H1 (cell line): Measurements from ENCODE around the gene DAB2IP. TPM values are rescaled to one million over a fixed set of nuclear protein-coding genes. Genes with fewer than 3 reads are reported as not detected.

ENCODE experiments used
- CTCF ChIA-PET: fragments of 300-600 bp; sonication (Branson Sonifier 250); formaldehyde crosslinking; loops from one replicate; lab custom pipeline; 2021; ENCODE audit not compliant: partially characterized antibody; lab: Charles Lee
- POLR2A ChIA-PET: fragments of 300-600 bp; sonication (Branson Sonifier 250); formaldehyde crosslinking; loops from one replicate; lab custom pipeline; 2021; ENCODE audit warnings: inconsistent platforms; ENCODE audit not compliant: partially characterized antibody; lab: Charles Lee
- DNase-seq, 2 experiments: peaks; one replicate each; pipeline versions ENCODE4 v3.0.0 to v3.0.0-alpha.2; 2010 to 2022; ENCODE audit warnings: low spot score in 2 of 2, low read depth in 1 of 2, mixed read lengths in 1 of 2
- FAIRE-seq: peaks from 2 replicates; lab custom pipeline; 2011; peaks lifted over from hg19 to GRCh38; lab: Jason Lieb, UNC
- H2AFZ ChIP-seq: 2 replicates; pipeline ENCODE4 v1.8.1; 2012; ENCODE audit warnings: low read length, inconsistent platforms
- H2AK5ac ChIP-seq: 2 replicates; pipeline ENCODE4 v1.6.1; 2013; ENCODE audit warnings: low read depth, low read length
- H2BK120ac ChIP-seq: replicated peaks from 2 replicates; pipeline ENCODE3; 2013; ENCODE audit warnings: low read depth, low read length, inconsistent platforms
- H2BK12ac ChIP-seq: 2 replicates; pipeline ENCODE4 v1.6.1; 2013; ENCODE audit warnings: low read depth, low read length
- H2BK15ac ChIP-seq: 2 replicates; pipeline ENCODE4 v1.6.1; 2013; ENCODE audit warnings: low read length
- H2BK20ac ChIP-seq: 2 replicates; pipeline ENCODE4 v1.6.1; 2013; ENCODE audit warnings: low read length
- H2BK5ac ChIP-seq: 2 replicates; pipeline ENCODE4 v1.6.1; 2013; ENCODE audit warnings: low read depth, low read length
- H3K14ac ChIP-seq: 2 replicates; pipeline ENCODE4 v1.6.1; 2013; ENCODE audit warnings: inconsistent platforms; ENCODE audit not compliant: insufficient read length
- H3K18ac ChIP-seq: 2 replicates; pipeline ENCODE4 v1.6.1; 2013; ENCODE audit warnings: low read length; ENCODE audit errors: extremely low read depth
- H3K23ac ChIP-seq: 2 replicates; pipeline ENCODE4 v1.6.1; 2013; ENCODE audit warnings: inconsistent platforms; ENCODE audit not compliant: insufficient read length
- H3K23me2 ChIP-seq: 2 replicates; pipeline ENCODE4 v1.6.1; 2013; ENCODE audit warnings: low read depth, low read length
- H3K27ac ChIP-seq: 2 replicates; pipeline ENCODE4 v1.6.1; 2011; ENCODE audit warnings: low read depth, low read length, inconsistent platforms
- H3K27me3 ChIP-seq, 4 experiments: replicated peaks in 1 of 4; 1 replicate in 1 of 4; 2 replicates in 3 of 4; pipeline versions ENCODE4 v1.6.1 to v1.8.1; 2011 to 2013; ENCODE audit warnings: low read length in 3 of 4, mild to moderate bottlenecking in 3 of 4, inconsistent platforms in 2 of 4, mixed read lengths in 2 of 4, moderate library complexity in 1 of 4; ENCODE audit not compliant: control insufficient read depth in 3 of 4, insufficient read depth in 3 of 4; ENCODE audit errors: extremely low read depth in 1 of 4
- H3K36me3 ChIP-seq, 4 experiments: 2 replicates each; pipeline versions ENCODE4 v1.6.1 to v1.8.1; 2011 to 2013; ENCODE audit warnings: mild to moderate bottlenecking in 4 of 4, low read length in 3 of 4, moderate library complexity in 2 of 4, control low read depth in 1 of 4, inconsistent platforms in 1 of 4; ENCODE audit not compliant: insufficient read depth in 4 of 4, control insufficient read depth in 2 of 4
- H3K4ac ChIP-seq: replicated peaks from 2 replicates; pipeline ENCODE3; 2013; ENCODE audit warnings: low read length, low read depth, mixed read lengths, inconsistent platforms; ENCODE audit not compliant: insufficient read length
- H3K4me1 ChIP-seq, 4 experiments: replicated peaks in 1 of 4; 1 replicate in 1 of 4; 2 replicates in 3 of 4; pipeline versions ENCODE4 v1.6.1 to v1.8.1; 2011 to 2013; ENCODE audit warnings: low read length in 3 of 4, inconsistent platforms in 2 of 4, mixed read lengths in 1 of 4; ENCODE audit not compliant: insufficient read depth in 4 of 4, control insufficient read depth in 3 of 4
- H3K4me2 ChIP-seq, 2 experiments: 2 replicates each; pipeline versions ENCODE4 v1.6.1 to v1.8.1; 2011 to 2013; ENCODE audit warnings: low read depth in 2 of 2, low read length in 2 of 2, control low read depth in 1 of 2, inconsistent platforms in 1 of 2, mild to moderate bottlenecking in 1 of 2; ENCODE audit not compliant: insufficient read depth in 1 of 2
- H3K4me3 ChIP-seq, 4 experiments: fragments of 200-600, 300-600 bp in 1 of 4; sonication (generic), shearing (Covaris generic), sonication (Bioruptor Twin) in 1 of 4; 2 replicates each; pipeline versions ENCODE4 v1.5.1 to v1.8.1; 2011 to 2016; ENCODE audit warnings: low read length in 4 of 4, low read depth in 3 of 4, control low read depth in 2 of 4, inconsistent platforms in 2 of 4, mild to moderate bottlenecking in 2 of 4, mixed read lengths in 1 of 4, moderate library complexity in 1 of 4; ENCODE audit not compliant: insufficient read depth in 2 of 4; ENCODE audit errors: extremely low read depth in 1 of 4
- H3K56ac ChIP-seq: replicated peaks from 2 replicates; pipeline ENCODE3; 2013; ENCODE audit warnings: low read depth, mild to moderate bottlenecking, mixed read lengths, low read length, inconsistent platforms; ENCODE audit not compliant: insufficient read length
- H3K79me1 ChIP-seq: 2 replicates; pipeline ENCODE4 v1.6.1; 2013; ENCODE audit warnings: low read depth, low read length, control low read depth
- H3K79me2 ChIP-seq, 2 experiments: 2 replicates each; pipeline versions ENCODE4 v1.6.1 to v1.8.1; 2012 to 2013; ENCODE audit warnings: low read length in 2 of 2, mild to moderate bottlenecking in 2 of 2, inconsistent platforms in 1 of 2; ENCODE audit not compliant: insufficient read depth in 2 of 2, control insufficient read depth in 1 of 2
- H3K9ac ChIP-seq, 4 experiments: replicated peaks in 1 of 4; 1 replicate in 1 of 4; 2 replicates in 3 of 4; pipeline versions ENCODE4 v1.6.1 to v1.8.1; 2011 to 2013; ENCODE audit warnings: low read depth in 3 of 4, low read length in 3 of 4, control low read depth in 2 of 4, mild to moderate bottlenecking in 2 of 4, moderate library complexity in 2 of 4, inconsistent platforms in 1 of 4; ENCODE audit errors: extremely low read depth in 1 of 4
- H3K9me3 ChIP-seq, 2 experiments: 2 replicates each; pipeline versions ENCODE4 v1.6.1 to v1.8.1; 2012 to 2013; ENCODE audit warnings: mild to moderate bottlenecking in 2 of 2, moderate library complexity in 2 of 2, control low read depth in 1 of 2, inconsistent platforms in 1 of 2, low read depth in 1 of 2, low read length in 1 of 2, mixed read lengths in 1 of 2; ENCODE audit not compliant: insufficient read depth in 2 of 2
- H4K20me1 ChIP-seq, 2 experiments: replicated peaks in 1 of 2; 2 replicates each; pipeline versions ENCODE3 to v1.8.1; 2011 to 2013; ENCODE audit warnings: inconsistent platforms in 2 of 2, low read length in 2 of 2, mild to moderate bottlenecking in 1 of 2; ENCODE audit not compliant: insufficient read depth in 2 of 2, control insufficient read depth in 1 of 2
- H4K5ac ChIP-seq: 2 replicates; pipeline ENCODE4 v1.6.1; 2013; ENCODE audit warnings: low read length, low read depth, mixed read lengths, inconsistent platforms; ENCODE audit not compliant: insufficient read length
- H4K8ac ChIP-seq: 2 replicates; pipeline ENCODE4 v1.8.0; 2013; ENCODE audit warnings: mild to moderate bottlenecking, moderate library complexity, low read length, inconsistent platforms; ENCODE audit not compliant: insufficient read depth; ENCODE audit errors: extremely low read depth
- H4K91ac ChIP-seq: replicated peaks from 2 replicates; pipeline ENCODE3; 2013; ENCODE audit warnings: low read length, mixed read lengths, inconsistent platforms; ENCODE audit not compliant: insufficient read length
- ASH2L ChIP-seq: fragments of 200-600, 300-600 bp; sonication (generic); IDR thresholded peaks from one replicate; pipeline ENCODE4 v1.7.1; 2017; ENCODE audit warnings: low read length
- ATF2 ChIP-seq: IDR thresholded peaks from 2 replicates; pipeline ENCODE4 v1.6.1; 2012; ENCODE audit warnings: low read length, inconsistent platforms
- E2F6 ChIP-seq: IDR thresholded peaks from 2 replicates; pipeline ENCODE4 v1.6.1; 2012; ENCODE audit warnings: inconsistent platforms
- RAD21 ChIP-seq, 2 experiments: IDR thresholded peaks in 1 of 2; conservative IDR thresholded peaks in 1 of 2; 2 replicates each; pipeline ENCODE4 v1.6.1; 2011; ENCODE audit warnings: low read depth in 2 of 2, low read length in 2 of 2, improper control_type of control experiment in 1 of 2, inconsistent platforms in 1 of 2, mild to moderate bottlenecking in 1 of 2, moderate library complexity in 1 of 2
- SAP30 ChIP-seq: fragments of 300-600 bp; sonication (generic); IDR thresholded peaks from 2 replicates; pipeline ENCODE4 v1.7.1; 2012; ENCODE audit warnings: low read length, moderate library complexity, mild to moderate bottlenecking, inconsistent platforms; ENCODE audit not compliant: insufficient read depth, insufficient replicate concordance
- WGBS, 2 experiments: shearing (Covaris generic) in 1 of 2; methylation state at CpG; one replicate each; pipeline versions ENCODE4 v1.1.6 to v1.1.7; 2013 to 2015; ENCODE audit warnings: low lambda C conversion rate in 2 of 2, mixed read lengths in 2 of 2, inconsistent platforms in 1 of 2, low coverage in 1 of 2, missing lambda C conversion rate in 1 of 2; ENCODE audit not compliant: insufficient replicate concordance in 2 of 2, insufficient coverage in 1 of 2, insufficient read length in 1 of 2; ENCODE audit errors: extremely low coverage in 1 of 2, missing lambda C conversion rate in 1 of 2; 5-methylcytosine and 5-hydroxymethylcytosine counted together
- polyA plus RNA-seq, 7 experiments: library from polyadenylated mRNA; depleted of rRNA in 3 of 7; stranded (reverse) in 5 of 7; unstranded in 2 of 7; fragments of >200 nt in 5 of 7; fragments of 200-250 nt in 2 of 7; gene quantifications; 1 replicate in 5 of 7; 2 replicates in 1 of 7; 4 replicates in 1 of 7; pipeline versions ENCODE4 v1.2.1 to v1.2.3, GENCODE V29; 2011 to 2013; ENCODE audit warnings: missing spikeins in 2 of 7, mixed read lengths in 2 of 7
- total RNA-seq: library from RNA; stranded (reverse); fragmentation: NEBNext Ultra II Directional; extraction: Animal tissue kit (Norgen Biotek cat#: 25700); gene quantifications from 2 replicates; pipeline ENCODE4 v1.2.1, GENCODE V29; 2021

DAB2IP gene
- total and polyA plus RNA-seq, 2 of the 8 experiments (the other 6 are each of a cell fraction or from before 2014, with no cell fraction given) = 19.7 to 39.5 TPM

DNA sequence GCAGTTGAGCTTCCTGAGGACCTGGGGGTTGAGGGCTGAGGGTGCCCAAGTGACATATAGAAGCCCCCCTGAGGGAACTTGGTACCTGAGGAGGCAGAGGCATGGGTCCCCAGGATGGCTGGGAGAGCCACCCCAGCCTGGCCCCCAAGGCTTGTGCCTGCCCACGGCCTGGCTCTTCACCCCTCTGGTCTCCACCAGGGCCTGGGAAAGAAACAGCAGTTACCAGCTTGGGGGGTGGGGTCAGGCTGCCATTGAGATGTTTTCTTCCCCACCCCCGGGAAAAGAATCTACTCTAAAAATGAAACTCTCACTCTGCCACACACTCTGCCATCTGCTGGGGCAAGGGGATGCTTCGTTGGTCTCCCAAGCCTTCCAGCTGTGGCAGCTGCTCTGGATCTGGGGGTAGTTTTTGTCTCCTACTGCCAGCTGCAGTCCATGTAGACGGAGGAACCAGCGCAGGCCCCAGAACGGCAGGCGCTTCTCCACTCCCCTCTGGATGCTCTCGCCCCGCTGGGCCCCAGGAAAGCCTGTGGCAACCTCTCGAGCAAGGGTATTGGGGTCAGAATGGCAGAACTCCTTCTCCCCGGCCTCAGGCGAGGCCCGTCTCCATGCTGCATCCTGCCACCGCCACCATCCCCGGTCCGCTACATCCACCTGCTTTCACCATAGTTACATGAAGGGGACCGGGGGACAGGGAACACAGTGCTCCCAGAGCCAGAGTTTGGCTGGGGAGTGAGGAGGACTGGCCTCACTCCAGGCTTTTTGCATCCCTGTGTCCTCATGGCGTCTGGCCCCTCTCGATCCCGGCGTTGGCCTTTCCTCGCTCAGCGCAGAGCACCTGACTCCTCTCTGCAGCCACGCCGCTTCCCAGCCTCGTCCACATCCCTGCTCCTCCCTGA lies 123.5 kb downstream of the DAB2IP start:
- Histone ChIP-seq H2BK20ac (no peak overlapping the region), H3K4me3 (no peak overlapping the region), H3K79me1 (no peaks in the 10 kb centered on the region), H3K4me2 (no peak overlapping the region), H3K27ac (no peak overlapping the region), H2AFZ (no peak overlapping the region), H3K4ac (no peak overlapping the region), H2BK120ac (no peak overlapping the region), H3K27me3 (no peaks in the 10 kb centered on the region), H2BK15ac (no peak overlapping the region), H3K18ac (no peak overlapping the region), H3K79me2 (no peaks in the 10 kb centered on the region; a peak in 1 of 4 replicates), H3K9ac (no peak overlapping the region), H3K36me3 (peaks cover 0 to 26% (median 11%) of the 10 kb centered on the region in 4 experiments; a peak in 7 of 8 replicates), H2BK5ac (no peak overlapping the region), H4K5ac (no peak overlapping the region), H3K14ac (no peak overlapping the region), H4K8ac (no peak overlapping the region), H3K56ac (no peak overlapping the region), H3K23ac (no peak overlapping the region), H3K23me2 (no peaks in the 10 kb centered on the region; the same call in 1 of the 2 replicates), H3K4me1 (no peaks in the 10 kb centered on the region), H2AK5ac (no peak overlapping the region), H2BK12ac (no peak overlapping the region), H3K9me3 (no peaks in the 10 kb centered on the region), H4K91ac (no peak overlapping the region), H4K20me1 (peaks cover 0 to 4% of the 10 kb centered on the region in 2 experiments)
- DNase-seq (no peak), FAIRE-seq (no peak)
- WGBS, 2 experiments = 90% methylated on average over 20 of the region's 26 CpGs; no CpG with 5 or more reads in 1 of the 2 experiments
- ChIA-PET CTCF (interaction anchor here (0.9 to 1.7 kb wide), 12 partner anchors 8 to 215 kb away, joined by 3 to 6 read pairs (median 4); no protein-coding TSS in a partner anchor), POLR2A (interaction anchor here (1.1 kb wide), 1 partner anchor 21 kb away, joined by 3 read pairs; no protein-coding TSS in a partner anchor)
- TF ChIP-seq SAP30 = no peak
- TF ChIP-seq ASH2L = no peak
- no peak for TF ChIP-seq E2F6
- no peak for TF ChIP-seq RAD21 (IDR thresholded peaks at IDR 0.05 in 1 of 2, conservative IDR thresholded peaks at IDR 0.05 in 1 of 2; ENCODE audit: low read depth in 2 of 2, low read length in 2 of 2)
- TF ChIP-seq ATF2 = no peak
